Esophagus squamous epithelium (tissue), 5 donors: ENCODE measurements around the gene MAP3K5. TPM values are rescaled to one million over a fixed set of nuclear protein-coding genes. Genes with fewer than 3 reads are reported as not detected.

Experiments used
- DNase-seq: peaks from one replicate; lab custom pipeline; 2025; lab: John Stamatoyannopoulos, UW
- H3K27ac ChIP-seq, 4 donors: fragments of 200-600 bp; sonication (generic); one replicate each; pipeline ENCODE4 v1.5.1; 2016 to 2019; ENCODE audit warnings: mild to moderate bottlenecking in 1 of 4
- H3K27me3 ChIP-seq, 4 donors: fragments of 200-600 bp; sonication (generic); 1 replicate in 3 of 4; 2 replicates in 1 of 4; pipeline versions ENCODE4 v1.5.1 to v1.6.0; 2017 to 2021; ENCODE audit warnings: antibody characterized with exemption in 1 of 4
- H3K36me3 ChIP-seq, 3 donors: fragments of 200-600 bp; sonication (generic); one replicate each; pipeline ENCODE4 v1.5.1; 2016 to 2019
- H3K4me1 ChIP-seq, 3 donors: fragments of 200-600 bp; sonication (generic); one replicate each; pipeline ENCODE4 v1.5.1; 2017 to 2019
- H3K4me3 ChIP-seq, 4 donors: fragments of 200-600 bp; sonication (generic); 1 replicate in 3 of 4; 2 replicates in 1 of 4; pipeline ENCODE4 v1.5.1; 2016 to 2019; ENCODE audit warnings: mild to moderate bottlenecking in 2 of 4, moderate library complexity in 1 of 4
- H3K9me3 ChIP-seq, 3 donors: fragments of 200-600 bp; sonication (generic); one replicate each; pipeline ENCODE4 v1.5.1; 2016 to 2019
- POLR2A ChIP-seq, 4 donors: fragments of 450-650 bp; IDR thresholded peaks; one replicate each; pipeline ENCODE4 v1.6.1; 2017; ENCODE audit warnings: antibody characterized with exemption in 4 of 4, mild to moderate bottlenecking in 4 of 4, moderate library complexity in 3 of 4
- WGBS, 2 donors: methylation state at CpG; one replicate each; pipeline ENCODE4 v1.1.5; 2018; 5-methylcytosine and 5-hydroxymethylcytosine counted together
- intact Hi-C: fragments of 100-400 bp; cut with DNase I; formaldehyde crosslinking; loops from one replicate; pipeline ENCODE4 v1.15.0; 2022
- total RNA-seq, 4 donors: library from RNA; depleted of rRNA; stranded (reverse); fragments of >200 nt; gene quantifications; one replicate each; pipeline ENCODE4 v1.1.0, GENCODE V29; 2016
- TF ChIP-seq, protein P1 (sequence below), 6 experiments: fragments of 450-650 bp in 4 of 6; fragments of 200-600 bp in 2 of 6; sonication (generic) in 2 of 6; IDR thresholded peaks; one replicate each; pipeline ENCODE4 v1.5.1; 2016 to 2019; ENCODE audit warnings: antibody characterized with exemption in 6 of 6, mild to moderate bottlenecking in 4 of 6, moderate library complexity in 4 of 6
- donor health status: DM: yes; HTN: yes; CAD: no.

Gene MAP3K5
- total RNA-seq, 4 donors from 2014 or later = 9.2 to 22.9 (median 20.9) TPM

DNA sequence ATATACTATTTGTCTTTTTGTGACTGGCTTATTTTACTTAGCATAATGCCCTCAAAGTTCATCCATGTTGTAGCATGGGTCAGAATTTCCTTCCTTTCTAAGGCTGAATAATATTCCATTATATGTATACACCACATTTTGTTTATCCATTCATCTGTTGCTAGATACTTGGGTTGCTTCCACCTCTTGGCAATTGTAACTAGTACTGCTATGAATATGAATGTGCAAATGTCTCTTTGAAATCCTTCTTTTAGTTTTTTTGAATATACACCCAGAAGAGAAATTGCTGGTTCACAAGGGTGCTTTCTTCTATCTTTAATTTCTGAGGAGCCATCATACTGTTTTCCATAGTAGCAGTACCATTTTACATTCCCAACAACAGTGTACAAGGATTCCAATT, 220.8 kb downstream of the MAP3K5 start:
- no peak overlapping the region for H3K4me3 ChIP-seq
- no peak overlapping the region for H3K27ac ChIP-seq
- TF ChIP-seq, protein P1, sequence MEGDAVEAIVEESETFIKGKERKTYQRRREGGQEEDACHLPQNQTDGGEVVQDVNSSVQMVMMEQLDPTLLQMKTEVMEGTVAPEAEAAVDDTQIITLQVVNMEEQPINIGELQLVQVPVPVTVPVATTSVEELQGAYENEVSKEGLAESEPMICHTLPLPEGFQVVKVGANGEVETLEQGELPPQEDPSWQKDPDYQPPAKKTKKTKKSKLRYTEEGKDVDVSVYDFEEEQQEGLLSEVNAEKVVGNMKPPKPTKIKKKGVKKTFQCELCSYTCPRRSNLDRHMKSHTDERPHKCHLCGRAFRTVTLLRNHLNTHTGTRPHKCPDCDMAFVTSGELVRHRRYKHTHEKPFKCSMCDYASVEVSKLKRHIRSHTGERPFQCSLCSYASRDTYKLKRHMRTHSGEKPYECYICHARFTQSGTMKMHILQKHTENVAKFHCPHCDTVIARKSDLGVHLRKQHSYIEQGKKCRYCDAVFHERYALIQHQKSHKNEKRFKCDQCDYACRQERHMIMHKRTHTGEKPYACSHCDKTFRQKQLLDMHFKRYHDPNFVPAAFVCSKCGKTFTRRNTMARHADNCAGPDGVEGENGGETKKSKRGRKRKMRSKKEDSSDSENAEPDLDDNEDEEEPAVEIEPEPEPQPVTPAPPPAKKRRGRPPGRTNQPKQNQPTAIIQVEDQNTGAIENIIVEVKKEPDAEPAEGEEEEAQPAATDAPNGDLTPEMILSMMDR (IDR thresholded peaks at IDR 0.05) = no peak
- TF ChIP-seq POLR2A (IDR thresholded peaks at IDR 0.05) = no peak
- no peaks in the 10 kb centered on the region for H3K27me3 ChIP-seq
- H3K36me3 ChIP-seq = peaks cover 0 to 62% (median 0%) of the 10 kb centered on the region in 3 donors
- H3K9me3 ChIP-seq = peaks cover 0 to 10% (median 0%) of the 10 kb centered on the region in 3 donors
- intact Hi-C loops = no loop called here
- DNase-seq = no peak
- no peaks in the 10 kb centered on the region for H3K4me1 ChIP-seq

DNA sequence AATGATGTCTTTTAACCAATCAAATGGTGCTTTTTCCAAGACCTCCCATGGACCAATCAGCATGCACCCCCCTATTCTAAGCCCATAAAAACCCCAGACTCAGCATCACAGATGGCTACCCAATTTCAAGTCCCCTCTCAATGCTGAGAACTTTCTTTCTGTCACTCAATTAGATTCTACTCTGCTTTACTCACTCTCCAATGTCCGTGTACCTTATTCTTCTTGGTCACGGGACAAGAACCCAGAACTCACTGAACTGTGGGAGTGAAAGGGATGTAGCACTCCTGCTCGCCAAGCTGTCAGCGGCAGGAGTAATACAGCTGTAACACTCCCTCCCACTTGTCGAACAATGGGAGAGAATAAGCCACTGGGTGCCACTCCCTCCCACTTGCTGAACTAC, 221.2 kb downstream of the MAP3K5 start:
- DNase-seq = no peak
- Histone ChIP-seq H3K9me3 (peaks cover 0 to 10% (median 0%) of the 10 kb centered on the region in 3 donors), H3K36me3 (peaks cover 0 to 62% (median 0%) of the 10 kb centered on the region in 3 donors), H3K4me3 (no peak overlapping the region), H3K4me1 (no peaks in the 10 kb centered on the region), H3K27ac (no peak overlapping the region), H3K27me3 (no peaks in the 10 kb centered on the region)
- TF ChIP-seq, protein P1 (IDR thresholded peaks at IDR 0.05) = no peak
- no peak for TF ChIP-seq POLR2A (IDR thresholded peaks at IDR 0.05)
- 98% methylated on average over 5 of the region's 5 CpGs for WGBS, 2 donors
- intact Hi-C loops = no loop called here

DNA sequence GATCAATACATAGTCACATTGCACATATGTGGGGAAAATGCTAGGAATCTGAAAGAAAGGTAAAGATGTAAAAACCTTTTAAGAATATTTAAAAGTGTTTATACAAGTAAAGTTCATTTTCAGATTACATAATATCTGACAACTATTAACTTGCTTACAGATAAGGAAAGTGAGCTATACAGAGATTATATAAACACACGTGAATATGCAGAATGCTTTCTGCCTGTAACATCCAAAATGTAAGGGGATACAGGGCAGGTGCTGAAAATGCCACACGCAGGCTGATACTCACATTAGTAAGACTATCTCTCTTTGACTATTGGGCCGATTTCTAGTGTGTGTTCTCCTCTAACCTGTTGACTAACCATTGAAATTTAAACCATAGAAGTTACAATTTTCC, 224.1 kb downstream of the MAP3K5 start:
- DNase-seq = no peak
- no peak overlapping the region for H3K4me3 ChIP-seq
- no peak overlapping the region for H3K27ac ChIP-seq
- 88 to 89% methylated on average over 3 of the region's 3 CpGs for WGBS, 2 donors
- H3K27me3 ChIP-seq = no peaks in the 10 kb centered on the region
- H3K4me1 ChIP-seq = peaks cover 0 to 11% (median 0%) of the 10 kb centered on the region in 3 donors
- H3K36me3 ChIP-seq = peaks cover 0 to 53% (median 0%) of the 10 kb centered on the region in 3 donors
- intact Hi-C loops = no loop called here
- TF ChIP-seq POLR2A (IDR thresholded peaks at IDR 0.05) = no peak
- TF ChIP-seq, protein P1 (IDR thresholded peaks at IDR 0.05) = no peak
- peaks cover 0 to 10% (median 0%) of the 10 kb centered on the region in 3 donors for H3K9me3 ChIP-seq

DNA sequence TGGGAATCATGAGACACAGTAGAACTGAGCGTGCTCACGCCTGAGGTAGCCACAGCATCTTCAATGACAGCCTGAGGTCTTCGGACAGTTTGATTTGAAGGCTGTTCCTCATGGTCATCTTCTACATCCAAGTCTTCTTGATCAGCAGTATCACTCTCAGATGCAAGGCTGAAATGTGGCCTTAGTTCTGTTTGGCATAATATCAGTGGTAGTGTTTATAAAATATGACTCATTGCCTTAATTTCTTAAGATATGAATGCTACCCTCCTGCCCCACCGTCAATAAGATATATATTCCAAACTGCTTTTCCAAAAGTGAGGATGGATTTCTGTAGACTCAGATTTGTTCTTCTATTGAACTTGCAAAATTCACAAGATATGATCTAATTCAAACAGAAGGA, 224.6 kb downstream of the MAP3K5 start:
- H3K27ac ChIP-seq = no peak overlapping the region
- H3K4me1 ChIP-seq = peaks cover 0 to 16% (median 0%) of the 10 kb centered on the region in 3 donors
- H3K9me3 ChIP-seq = peaks cover 0 to 10% (median 0%) of the 10 kb centered on the region in 3 donors
- H3K27me3 ChIP-seq = no peaks in the 10 kb centered on the region
- TF ChIP-seq, protein P1 (IDR thresholded peaks at IDR 0.05) = no peak
- TF ChIP-seq POLR2A (IDR thresholded peaks at IDR 0.05) = no peak
- no peak for DNase-seq
- intact Hi-C loops = no loop called here
- H3K4me3 ChIP-seq = no peak overlapping the region
- H3K36me3 ChIP-seq = peaks cover 0 to 53% (median 0%) of the 10 kb centered on the region in 3 donors
- WGBS, 2 donors = 81 to 84% methylated on average over 4 of the region's 4 CpGs

DNA sequence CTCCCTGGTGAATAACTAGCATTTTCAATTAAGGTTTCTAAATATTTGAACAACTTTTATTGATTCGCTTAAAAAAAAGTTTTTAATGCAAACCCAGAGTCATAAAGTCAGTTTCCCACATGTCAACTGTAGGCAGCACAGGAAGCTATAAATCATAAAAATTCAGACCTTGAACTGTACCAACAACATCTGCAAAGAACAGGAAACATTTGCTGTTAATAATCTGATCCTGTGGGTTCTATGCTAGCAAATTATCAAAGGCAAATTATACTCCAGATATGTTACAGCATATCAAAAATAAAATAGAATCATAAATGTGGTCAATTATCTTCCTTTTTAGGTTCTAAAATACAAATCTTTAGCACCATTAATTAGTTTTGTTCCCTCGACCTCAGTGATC, 225.4 kb downstream of the MAP3K5 start:
- Histone ChIP-seq H3K27ac (no peak overlapping the region), H3K4me1 (peaks cover 0 to 19% (median 0%) of the 10 kb centered on the region in 3 donors), H3K4me3 (no peak overlapping the region), H3K27me3 (no peaks in the 10 kb centered on the region), H3K9me3 (peaks cover 0 to 10% (median 0%) of the 10 kb centered on the region in 3 donors), H3K36me3 (peaks cover 0 to 61% (median 0%) of the 10 kb centered on the region in 3 donors)
- DNase-seq = no peak
- intact Hi-C loops = no loop called here
- TF ChIP-seq, protein P1 (IDR thresholded peaks at IDR 0.05) = no peak
- TF ChIP-seq POLR2A (IDR thresholded peaks at IDR 0.05) = no peak
- 72 to 75% methylated on average over 2 of the region's 2 CpGs for WGBS, 2 donors
